Skeletal muscle satellite cell (primary cell): Measurements from ENCODE around the gene SOD1.
A peak's percentile ranks its signal among the peaks of the same experiment; 100 is the strongest.
"Not testable (repeated sequence)": the region's sequence is repeated elsewhere in the genome, so short reads cannot be mapped to it uniquely, and the experiment has no call there.

Experiments
- H3K27me3 ChIP-seq: 2 replicates; pipeline ENCODE4 v1.7.0; 2013; ENCODE audit warnings: low read length; ENCODE audit not compliant: control insufficient read depth, insufficient read depth
- H3K36me3 ChIP-seq: 2 replicates; pipeline ENCODE4 v1.7.0; 2013; ENCODE audit warnings: mild to moderate bottlenecking, control low read depth, low read length; ENCODE audit not compliant: insufficient read depth
- H3K4me1 ChIP-seq: 2 replicates; pipeline ENCODE4 v1.7.0; 2013; ENCODE audit warnings: low read length; ENCODE audit not compliant: control insufficient read depth, insufficient read depth
- H3K4me2 ChIP-seq: 2 replicates; pipeline ENCODE4 v1.7.0; 2013; ENCODE audit warnings: mild to moderate bottlenecking, low read length
- H3K4me3 ChIP-seq: 2 replicates; pipeline ENCODE4 v1.7.0; 2013; ENCODE audit warnings: low read length
- H3K9ac ChIP-seq: 2 replicates; pipeline ENCODE4 v1.7.0; 2013; ENCODE audit warnings: mild to moderate bottlenecking, low read depth, low read length, moderate library complexity
- H3K9me3 ChIP-seq: replicated peaks from 2 replicates; pipeline ENCODE4 v1.7.0; 2013; ENCODE audit warnings: mild to moderate bottlenecking, control low read depth, low read length

The SOD1 gene

DNA sequence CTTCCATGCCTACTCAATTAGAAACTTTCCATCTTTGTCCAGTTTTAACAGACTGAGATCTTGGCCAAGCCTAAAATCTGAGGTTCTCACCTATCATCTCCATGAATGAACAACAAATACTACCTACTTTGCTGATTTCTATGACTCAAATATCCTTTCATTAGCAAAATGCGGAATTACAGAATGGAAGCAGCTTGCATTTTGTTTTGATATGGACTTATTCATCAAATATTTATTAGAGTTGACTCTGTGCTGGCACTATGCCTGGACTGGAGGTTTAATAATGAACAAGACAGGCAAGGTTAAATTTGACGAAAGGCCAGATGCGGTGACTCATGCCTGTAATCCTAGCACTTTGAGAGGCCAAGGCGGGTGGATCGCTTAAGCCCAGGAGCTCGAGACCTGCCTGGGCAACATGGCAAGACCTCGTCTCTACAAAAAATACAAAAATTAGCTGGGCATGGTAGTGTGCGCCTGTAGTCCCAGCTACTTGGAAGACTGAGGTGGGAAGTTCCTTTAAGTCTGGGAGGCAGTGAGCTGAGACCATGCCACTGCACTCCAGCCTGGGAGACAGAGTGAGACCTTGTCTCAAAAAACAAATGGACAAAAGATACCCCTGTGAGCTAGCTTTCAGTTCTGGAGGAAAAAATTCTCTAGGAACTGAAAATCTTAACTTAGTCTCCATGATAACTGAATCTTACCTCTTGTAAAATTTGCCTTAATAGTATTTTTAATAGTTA lies 29.4 kb upstream of the SOD1 start:
- no peaks in the 10 kb centered on the region for H3K36me3 ChIP-seq
- peaks cover 11% of the 10 kb centered on the region for H3K4me1 ChIP-seq
- peak overlapping the region; percentile 39 for H3K4me2 ChIP-seq
- H3K4me3 ChIP-seq, result no peak overlapping the region
- H3K9ac ChIP-seq, result no peak overlapping the region
- H3K27me3 ChIP-seq, result no peaks in the 10 kb centered on the region
- no peaks in the 10 kb centered on the region for H3K9me3 ChIP-seq

DNA sequence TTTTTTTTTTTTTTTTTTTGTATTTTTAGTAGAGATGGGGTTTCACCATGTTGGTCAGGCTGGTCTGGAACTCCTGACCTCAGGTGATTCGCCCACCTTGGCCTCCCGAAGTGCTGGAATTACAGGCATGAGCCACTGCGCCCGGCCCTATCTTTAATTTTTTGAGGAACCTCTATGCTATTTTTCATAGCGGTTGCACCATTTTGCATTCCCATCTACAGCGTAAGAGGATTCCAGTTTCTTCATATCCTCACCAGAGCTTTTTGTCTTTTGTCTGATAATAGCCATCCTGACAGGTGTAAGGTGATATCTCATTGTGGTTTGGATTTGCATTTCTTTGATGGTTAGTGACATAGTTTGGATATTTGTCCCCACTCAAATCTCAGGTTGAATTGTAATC lies 27.6 kb upstream of the SOD1 start:
- H3K9ac ChIP-seq, H3K9me3 ChIP-seq, H3K4me2 ChIP-seq, H3K27me3 ChIP-seq, H3K36me3 ChIP-seq, H3K4me3 ChIP-seq: not testable (repeated sequence)
- peaks cover 11% of the 10 kb centered on the region for H3K4me1 ChIP-seq

DNA sequence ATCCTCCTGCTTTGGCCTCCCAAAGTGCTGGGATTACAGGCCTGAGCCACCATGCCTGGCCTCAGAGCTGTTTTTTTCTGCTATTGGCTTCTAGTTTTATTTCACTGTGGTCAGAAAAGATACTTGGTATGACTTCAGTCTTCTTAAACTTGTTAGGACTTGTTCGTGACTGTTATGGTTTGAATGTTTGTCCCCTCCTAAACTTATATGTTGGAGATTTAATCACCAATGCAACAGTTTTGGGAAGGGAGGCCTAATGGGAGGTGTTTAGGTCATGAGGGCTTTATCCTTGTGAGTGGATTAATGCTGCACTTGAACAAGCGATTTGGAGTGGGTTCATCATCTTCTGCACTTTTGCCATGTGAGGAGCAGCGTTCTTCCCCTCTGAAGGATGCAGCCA lies 24.5 kb upstream of the SOD1 start:
- Histone ChIP-seq H3K4me3 (no peak overlapping the region), H3K9ac (no peak overlapping the region), H3K27me3 (no peaks in the 10 kb centered on the region), H3K9me3 (no peaks in the 10 kb centered on the region), H3K36me3 (no peaks in the 10 kb centered on the region), H3K4me1 (peaks cover 4% of the 10 kb centered on the region), H3K4me2 (no peak overlapping the region)

DNA sequence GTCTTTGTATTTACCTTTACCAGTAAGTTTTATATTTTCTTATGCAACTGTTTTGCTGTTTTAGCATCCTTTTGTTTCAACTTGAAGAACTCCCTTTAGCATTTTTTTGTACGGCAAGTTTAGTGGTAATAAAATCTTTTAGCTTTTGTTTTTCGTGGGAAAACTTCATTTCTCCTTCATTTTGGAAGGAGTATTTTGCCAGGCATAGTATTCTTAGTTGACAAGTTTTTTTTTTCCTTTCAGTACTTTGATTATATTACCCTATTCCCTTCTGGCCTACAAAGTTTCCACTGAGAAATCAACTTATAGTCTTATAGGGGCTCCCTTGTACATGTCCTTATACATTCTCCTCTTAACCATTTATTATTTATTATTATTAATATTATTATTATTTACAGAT lies 22.6 kb upstream of the SOD1 start:
- Histone ChIP-seq H3K4me1 (no peaks in the 10 kb centered on the region), H3K4me3 (no peak overlapping the region), H3K27me3 (no peaks in the 10 kb centered on the region), H3K9ac (no peak overlapping the region), H3K36me3 (no peaks in the 10 kb centered on the region), H3K4me2 (no peak overlapping the region), H3K9me3 (no peaks in the 10 kb centered on the region)

DNA sequence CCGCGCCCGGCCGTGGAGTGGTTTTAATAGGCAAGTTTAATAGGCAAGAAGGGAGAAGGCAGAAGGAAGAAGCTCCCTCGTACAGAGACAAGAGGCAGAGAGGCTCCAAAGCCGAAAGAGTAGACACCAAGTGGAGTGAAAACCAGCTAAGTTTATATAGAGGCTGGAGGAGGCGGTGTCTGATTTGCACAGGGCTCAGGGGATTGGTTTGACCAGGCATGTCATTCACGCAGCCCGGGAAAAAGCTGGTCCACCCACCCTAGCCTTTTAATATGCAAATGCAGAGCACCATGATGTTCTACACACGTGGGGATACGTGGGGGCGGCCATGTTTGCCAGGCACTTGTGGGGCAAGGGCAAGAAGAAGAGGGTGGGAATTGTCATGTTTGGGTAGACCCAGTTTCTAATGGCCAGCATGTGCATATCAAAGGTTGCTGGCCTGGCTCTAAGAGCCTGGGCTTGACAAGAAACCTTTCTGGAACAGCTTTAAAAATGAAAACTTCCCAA lies 18.0 kb upstream of the SOD1 start:
- Histone ChIP-seq H3K36me3 (no peaks in the 10 kb centered on the region), H3K4me2 (no peak overlapping the region), H3K9me3 (no peaks in the 10 kb centered on the region), H3K4me3 (no peak overlapping the region), H3K4me1 (no peaks in the 10 kb centered on the region), H3K27me3 (no peaks in the 10 kb centered on the region), H3K9ac (no peak overlapping the region)

DNA sequence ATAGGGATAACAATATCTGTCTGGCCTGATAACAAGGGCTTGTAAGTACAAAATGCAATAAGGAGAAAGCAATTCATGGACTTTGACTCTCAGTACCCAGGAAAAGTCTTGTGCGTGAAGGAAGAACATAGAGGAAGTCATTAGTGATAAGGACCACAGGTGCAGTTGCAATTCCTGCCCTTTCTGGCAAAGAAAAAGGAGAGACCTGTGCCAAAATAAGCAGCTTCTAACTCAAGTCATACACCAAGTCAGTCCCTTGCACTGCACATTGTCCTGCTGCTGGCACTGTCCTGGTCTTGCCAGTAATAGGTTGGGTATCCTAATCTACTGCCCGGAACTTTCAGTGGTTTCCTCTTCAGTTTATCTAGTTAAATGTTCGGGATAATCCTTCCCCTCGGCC lies 14.8 kb upstream of the SOD1 start:
- Histone ChIP-seq H3K36me3 (no peaks in the 10 kb centered on the region), H3K4me2 (no peak overlapping the region), H3K9ac (no peak overlapping the region), H3K27me3 (no peaks in the 10 kb centered on the region), H3K9me3 (no peaks in the 10 kb centered on the region), H3K4me3 (no peak overlapping the region), H3K4me1 (no peaks in the 10 kb centered on the region)

DNA sequence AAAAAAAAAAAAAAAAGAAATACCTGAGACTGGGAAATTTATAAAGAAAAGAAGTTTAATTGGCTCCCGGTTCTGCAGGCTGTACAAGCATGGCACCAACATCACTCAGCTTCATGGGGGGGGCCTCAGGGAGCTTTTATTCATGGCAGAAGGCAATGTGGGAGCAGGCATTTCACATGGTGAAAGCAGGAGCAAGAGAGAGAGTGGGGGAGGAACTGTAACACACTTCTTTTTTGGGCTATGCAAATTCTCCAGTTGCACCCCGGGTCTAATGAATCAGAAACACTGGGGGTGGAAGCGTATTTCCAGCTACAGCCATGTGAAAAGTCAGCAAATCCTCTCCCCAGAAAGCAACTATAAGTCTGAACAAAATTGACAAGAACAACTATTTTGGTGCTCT lies 11.8 kb upstream of the SOD1 start:
- H3K9ac ChIP-seq, result no peak overlapping the region
- H3K36me3 ChIP-seq, result no peaks in the 10 kb centered on the region
- no peak overlapping the region for H3K4me3 ChIP-seq
- no peaks in the 10 kb centered on the region for H3K27me3 ChIP-seq
- no peak overlapping the region for H3K4me2 ChIP-seq
- H3K4me1 ChIP-seq, result no peaks in the 10 kb centered on the region
- H3K9me3 ChIP-seq, result no peaks in the 10 kb centered on the region

DNA sequence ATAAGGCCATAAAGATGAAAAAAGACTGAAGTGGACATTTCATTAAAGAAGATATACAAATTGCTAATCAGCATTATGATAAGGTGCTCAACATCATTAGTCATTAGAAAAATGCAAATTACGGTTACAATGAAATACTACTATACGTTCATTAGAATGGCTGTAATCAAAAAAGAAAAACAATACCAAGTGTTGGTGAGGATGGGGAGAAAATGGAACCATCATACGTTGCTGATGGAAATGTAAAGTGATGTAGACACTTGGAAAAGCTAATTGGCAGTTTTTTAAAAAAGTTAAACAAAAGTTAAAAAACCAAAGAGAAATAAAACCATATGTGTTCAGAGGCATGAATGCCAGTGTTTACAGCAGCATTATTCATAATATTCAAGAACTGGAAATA lies 8.6 kb upstream of the SOD1 start:
- no peak overlapping the region for H3K4me3 ChIP-seq
- no peaks in the 10 kb centered on the region for H3K27me3 ChIP-seq
- H3K4me1 ChIP-seq, result no peaks in the 10 kb centered on the region
- no peaks in the 10 kb centered on the region for H3K36me3 ChIP-seq
- no peaks in the 10 kb centered on the region for H3K9me3 ChIP-seq
- no peak overlapping the region for H3K4me2 ChIP-seq
- no peak overlapping the region for H3K9ac ChIP-seq

DNA sequence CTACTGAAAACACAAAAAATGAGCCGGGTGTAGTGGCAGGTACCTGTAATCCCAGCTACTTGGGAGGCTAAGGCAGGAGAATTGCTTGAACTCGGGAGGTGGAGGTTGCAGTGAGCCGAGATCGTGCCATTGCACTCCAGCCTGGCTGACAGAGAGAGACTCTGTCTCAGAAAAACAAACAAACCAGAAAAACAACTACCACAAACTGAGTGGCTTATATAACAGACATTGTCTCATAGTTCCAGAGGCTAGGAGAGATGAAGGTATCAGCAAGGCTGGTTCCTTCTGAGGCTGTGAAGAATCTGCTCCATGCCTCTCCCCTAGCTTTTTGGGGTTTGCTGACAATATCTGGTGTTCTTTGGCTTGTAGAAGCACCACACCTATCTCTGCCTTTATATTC lies 8.0 kb upstream of the SOD1 start:
- not testable (repeated sequence) for H3K27me3 ChIP-seq, H3K9me3 ChIP-seq

DNA sequence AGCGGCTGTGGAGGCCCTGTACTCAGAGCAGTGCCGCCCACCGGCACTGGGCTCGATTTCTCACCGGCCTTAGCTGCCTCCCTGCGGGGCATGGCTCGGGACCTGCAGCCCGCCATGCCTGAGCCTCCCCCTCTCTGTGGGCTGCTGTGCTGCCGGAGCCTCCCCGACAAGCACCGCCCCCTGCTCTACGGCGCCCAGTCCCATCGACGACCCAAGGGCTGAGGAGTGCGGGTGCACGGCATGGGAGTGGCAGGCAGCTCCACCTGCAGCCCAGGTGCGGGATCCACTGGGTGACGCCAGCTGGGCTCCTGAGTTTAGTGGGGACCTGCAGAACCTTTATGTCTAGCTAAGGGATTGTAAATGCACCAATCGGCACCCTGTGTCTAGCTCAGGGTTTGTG lies 5.2 kb upstream of the SOD1 start:
- Histone ChIP-seq H3K9me3 (no peaks in the 10 kb centered on the region), H3K4me1 (no peaks in the 10 kb centered on the region), H3K27me3 (no peaks in the 10 kb centered on the region), H3K9ac (no peak overlapping the region), H3K36me3 (no peaks in the 10 kb centered on the region), H3K4me2 (no peak overlapping the region), H3K4me3 (no peak overlapping the region)

More for the DNA sequence above, 8.0 kb upstream of the SOD1 start:
- H3K4me1 ChIP-seq, H3K4me3 ChIP-seq, H3K9ac ChIP-seq, H3K4me2 ChIP-seq, H3K36me3 ChIP-seq: not testable (repeated sequence)

DNA sequence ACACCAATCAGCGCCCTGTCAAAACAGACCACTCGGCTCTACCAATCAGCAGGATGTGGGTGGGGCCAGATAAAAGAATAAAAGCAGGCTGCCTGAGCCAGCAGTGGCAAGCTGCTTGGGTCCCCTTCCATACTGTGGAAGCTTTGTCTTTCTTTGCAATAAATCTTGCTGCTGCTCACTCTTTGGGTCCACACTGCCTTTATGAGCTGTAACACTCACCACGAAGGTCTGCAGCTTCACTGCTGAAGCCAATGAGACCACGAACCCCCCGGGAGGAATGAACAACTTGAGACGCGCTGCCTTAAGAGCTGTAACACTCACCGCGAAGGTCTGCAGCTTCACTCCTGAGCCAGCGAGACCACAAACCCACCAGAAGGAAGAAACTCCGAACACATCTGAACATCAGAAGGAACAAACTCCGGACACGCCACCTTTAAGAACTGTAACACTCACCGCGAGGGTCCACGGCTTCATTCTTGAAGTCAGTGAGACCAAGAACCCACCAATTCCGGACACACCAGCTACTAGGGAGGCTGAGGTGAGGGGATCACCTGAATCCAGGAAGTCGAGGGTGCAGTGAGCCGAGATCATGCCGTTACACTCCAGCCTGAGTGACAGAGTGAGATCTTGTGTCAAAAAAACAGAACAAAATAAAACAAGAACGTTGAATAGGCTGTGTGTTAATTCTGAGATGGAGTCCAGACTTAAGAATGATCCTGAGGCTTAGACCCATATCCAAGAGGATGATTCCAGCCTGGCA lies 4.5 kb upstream of the SOD1 start:
- H3K36me3 ChIP-seq, H3K9ac ChIP-seq, H3K4me1 ChIP-seq, H3K4me3 ChIP-seq, H3K4me2 ChIP-seq, H3K27me3 ChIP-seq, H3K9me3 ChIP-seq: not testable (repeated sequence)
